Mucosa of rectum (tissue), 2 donors: ENCODE results near the gene TATDN3.
"Not testable (repeated sequence)": the region's sequence is repeated elsewhere in the genome, so short reads cannot be mapped to it uniquely, and the experiment has no call there.

ENCODE experiments used
- H3K27ac ChIP-seq, 2 donors: one replicate each; pipeline ENCODE4 v1.7.0; 2013; ENCODE audit warnings: inconsistent platforms in 2 of 2, low read depth in 2 of 2, low read length in 2 of 2
- H3K27me3 ChIP-seq, 2 donors: one replicate each; pipeline ENCODE4 v1.7.0; 2013; ENCODE audit warnings: low read length in 2 of 2; ENCODE audit not compliant: control insufficient read depth in 2 of 2, insufficient read depth in 2 of 2
- H3K36me3 ChIP-seq, 2 donors: one replicate each; pipeline ENCODE4 v1.7.0; 2013; ENCODE audit warnings: low read length in 2 of 2; ENCODE audit not compliant: control insufficient read depth in 2 of 2, insufficient read depth in 2 of 2
- H3K4me1 ChIP-seq, 2 donors: one replicate each; pipeline ENCODE4 v1.7.0; 2013; ENCODE audit warnings: low read length in 2 of 2, mild to moderate bottlenecking in 1 of 2; ENCODE audit not compliant: control insufficient read depth in 2 of 2, insufficient read depth in 2 of 2
- H3K4me3 ChIP-seq, 2 donors: one replicate each; pipeline ENCODE4 v1.7.0; 2013; ENCODE audit warnings: low read length in 2 of 2
- H3K9ac ChIP-seq, 2 donors: one replicate each; pipeline ENCODE4 v1.7.0; 2013; ENCODE audit warnings: low read length in 2 of 2, low read depth in 1 of 2, mild to moderate bottlenecking in 1 of 2
- H3K9me3 ChIP-seq, 2 donors: one replicate each; pipeline ENCODE4 v1.7.0; 2013; ENCODE audit warnings: low read length in 2 of 2; ENCODE audit not compliant: control insufficient read depth in 2 of 2
- donor health status: healthy.
- donor health status: Normal muscosa, but diverticular disease.

The TATDN3 gene

DNA sequence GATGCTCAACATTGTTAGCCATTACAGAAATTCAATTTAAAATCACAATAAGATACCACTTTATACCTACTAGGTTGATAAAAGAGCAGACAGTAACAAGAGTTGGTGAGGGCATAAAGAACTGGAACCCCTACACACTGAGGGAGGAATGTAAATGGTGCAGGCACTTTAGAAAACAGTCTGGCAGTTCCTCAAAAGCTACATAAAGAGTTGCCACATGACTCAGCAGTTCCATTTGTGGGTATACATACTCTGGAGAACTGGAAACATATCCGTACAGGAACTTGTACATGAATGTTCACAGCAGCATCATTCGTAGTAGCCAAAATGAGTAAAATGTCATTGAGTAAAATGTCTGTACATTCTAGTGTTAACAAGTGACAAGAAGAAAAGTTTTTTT lies 17.1 kb upstream of the TATDN3 start:
- Histone ChIP-seq H3K9ac (no peak overlapping the region), H3K36me3 (peaks cover 0 to 4% of the 10 kb centered on the region in 2 donors), H3K4me3 (no peak overlapping the region), H3K9me3 (peaks cover 0 to 2% of the 10 kb centered on the region in 2 donors), H3K27ac (no peak overlapping the region), H3K27me3 (no peaks in the 10 kb centered on the region), H3K4me1 (no peaks in the 10 kb centered on the region)

- H3K36me3 ChIP-seq: peaks cover 0 to 4% of the 10 kb centered on the region in 2 donors
- H3K4me1 ChIP-seq: no peaks in the 10 kb centered on the region
- H3K4me3 ChIP-seq: no peak overlapping the region
- H3K27me3 ChIP-seq: no peaks in the 10 kb centered on the region
- H3K9me3 ChIP-seq: no peaks in the 10 kb centered on the region
- H3K9ac ChIP-seq: no peak overlapping the region
- no peak overlapping the region for H3K27ac ChIP-seq
Measured at GRCh38 chr1:212775241-212775640, 16.5 kb upstream of the TATDN3 start.

DNA sequence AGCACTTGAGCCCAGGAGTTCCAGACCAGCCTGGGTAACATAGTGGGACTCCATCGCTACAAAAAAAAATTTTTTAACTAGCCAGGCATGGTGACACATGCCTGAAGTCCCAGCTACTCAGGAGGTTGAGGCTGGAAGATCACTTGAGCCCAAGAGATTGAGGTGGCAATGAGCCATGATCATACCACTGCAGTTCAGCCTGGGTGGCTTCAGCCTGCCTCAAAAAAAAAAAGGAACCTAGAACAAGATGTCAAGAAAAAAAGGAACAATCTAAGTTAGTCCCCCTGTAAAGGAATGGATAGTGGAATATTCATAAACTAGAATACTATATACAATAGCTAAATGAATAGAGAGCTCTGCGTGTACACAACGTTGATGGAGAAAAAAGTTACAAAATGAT lies 14.5 kb upstream of the TATDN3 start:
- H3K9me3 ChIP-seq: no peaks in the 10 kb centered on the region
- H3K27me3 ChIP-seq: no peaks in the 10 kb centered on the region
- no peak overlapping the region for H3K9ac ChIP-seq
- no peak overlapping the region for H3K27ac ChIP-seq
- no peaks in the 10 kb centered on the region for H3K4me1 ChIP-seq
- no peak overlapping the region for H3K4me3 ChIP-seq
- H3K36me3 ChIP-seq: peaks cover 0 to 8% of the 10 kb centered on the region in 2 donors

DNA sequence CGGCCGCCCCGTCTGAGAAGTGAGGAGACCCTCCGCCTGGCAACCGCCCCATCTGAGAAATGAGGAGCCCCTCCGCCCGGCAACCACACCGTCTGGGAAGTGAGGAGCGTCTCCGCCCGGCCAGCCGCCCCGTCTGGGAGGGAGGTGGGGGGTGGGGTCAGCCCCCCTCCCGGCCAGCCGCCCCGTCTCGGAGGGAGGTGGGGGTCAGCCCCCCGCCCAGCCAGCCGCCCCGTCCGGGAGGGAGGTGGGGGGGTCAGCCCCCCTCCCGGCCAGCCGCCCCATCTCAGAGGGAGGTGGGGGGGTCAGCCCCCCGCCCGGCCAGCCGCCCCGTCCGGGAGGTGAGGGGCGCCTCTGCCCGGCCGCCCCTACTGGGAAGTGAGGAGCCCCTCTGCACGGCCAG lies 12.6 kb upstream of the TATDN3 start:
- not testable (repeated sequence) for H3K27ac ChIP-seq, H3K9me3 ChIP-seq, H3K9ac ChIP-seq, H3K4me3 ChIP-seq, H3K4me1 ChIP-seq, H3K27me3 ChIP-seq
- peaks cover 11 to 12% of the 10 kb centered on the region in 2 donors for H3K36me3 ChIP-seq

- H3K9ac ChIP-seq: no peak overlapping the region
- H3K9me3 ChIP-seq: no peaks in the 10 kb centered on the region
- H3K36me3 ChIP-seq: peaks cover 12 to 20% of the 10 kb centered on the region in 2 donors
- no peaks in the 10 kb centered on the region for H3K4me1 ChIP-seq
- no peak overlapping the region for H3K27ac ChIP-seq
- H3K27me3 ChIP-seq: no peaks in the 10 kb centered on the region
- no peak overlapping the region for H3K4me3 ChIP-seq
Measured at GRCh38 chr1:212780759-212781158, 10.9 kb upstream of the TATDN3 start.

GRCh38 chr1:212781225-212781624 lies 10.5 kb upstream of the TATDN3 start:
- no peak overlapping the region for H3K4me3 ChIP-seq
- H3K36me3 ChIP-seq: peaks cover 12 to 20% of the 10 kb centered on the region in 2 donors
- H3K9ac ChIP-seq: no peak overlapping the region
- H3K9me3 ChIP-seq: no peaks in the 10 kb centered on the region
- no peak overlapping the region for H3K27ac ChIP-seq
- no peaks in the 10 kb centered on the region for H3K4me1 ChIP-seq
- no peaks in the 10 kb centered on the region for H3K27me3 ChIP-seq

- no peaks in the 10 kb centered on the region for H3K4me1 ChIP-seq
- no peak overlapping the region for H3K27ac ChIP-seq
- H3K9me3 ChIP-seq: no peaks in the 10 kb centered on the region
- peaks cover 12 to 26% of the 10 kb centered on the region in 2 donors for H3K36me3 ChIP-seq
- no peak overlapping the region for H3K9ac ChIP-seq
- no peaks in the 10 kb centered on the region for H3K27me3 ChIP-seq
- H3K4me3 ChIP-seq: no peak overlapping the region
Measured at GRCh38 chr1:212782422-212783154, 9.1 kb upstream of the TATDN3 start.

DNA sequence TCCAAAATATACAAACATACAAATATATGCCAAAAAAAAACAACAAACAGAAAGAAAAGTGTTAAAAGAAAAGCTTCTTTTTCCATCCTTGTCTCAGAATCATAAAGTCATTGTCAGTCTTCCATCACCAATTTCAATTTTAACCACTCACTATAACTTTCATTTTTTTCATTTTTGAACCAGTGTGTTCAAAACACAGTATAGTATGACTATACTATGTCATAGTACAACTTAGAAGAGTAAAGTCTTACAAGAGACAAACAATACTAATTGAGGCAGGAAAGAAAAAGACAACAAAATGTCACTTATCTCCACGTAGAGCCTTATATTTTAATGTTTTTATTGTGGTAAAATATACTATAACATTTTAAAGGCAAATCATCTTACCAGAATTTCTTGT lies 7.7 kb upstream of the TATDN3 start:
- Histone ChIP-seq H3K36me3 (peaks cover 12 to 26% of the 10 kb centered on the region in 2 donors), H3K27me3 (no peaks in the 10 kb centered on the region), H3K4me1 (no peaks in the 10 kb centered on the region), H3K9me3 (no peaks in the 10 kb centered on the region), H3K9ac (no peak overlapping the region), H3K4me3 (no peak overlapping the region), H3K27ac (no peak overlapping the region)

- Histone ChIP-seq H3K9me3 (no peaks in the 10 kb centered on the region), H3K27ac (no peak overlapping the region), H3K36me3 (peaks cover 12 to 26% of the 10 kb centered on the region in 2 donors), H3K4me3 (no peak overlapping the region), H3K4me1 (peaks cover 0 to under 1% of the 10 kb centered on the region in 2 donors), H3K9ac (no peak overlapping the region), H3K27me3 (no peaks in the 10 kb centered on the region)
Measured at GRCh38 chr1:212785871-212786270, 5.8 kb upstream of the TATDN3 start.

- Histone ChIP-seq H3K27ac (peak overlapping the region; percentile 94 to 95), H3K4me1 (peaks cover 3 to 5% of the 10 kb centered on the region in 2 donors), H3K9ac (peak overlapping the region; percentile 95 to 98), H3K9me3 (no peaks in the 10 kb centered on the region), H3K4me3 (peak overlapping the region; percentile 97 to 100), H3K36me3 (peaks cover 0 to 5% of the 10 kb centered on the region in 2 donors), H3K27me3 (no peaks in the 10 kb centered on the region)
Measured at GRCh38 chr1:212791261-212791675, 426 bp upstream of the TATDN3 start.
